B cell (primary cell): ENCODE data around the gene KAT2A. TPM values are rescaled to one million over a fixed set of nuclear protein-coding genes. Genes with fewer than 3 reads are reported as not detected.
A peak's percentile ranks its signal among the peaks of the same experiment; 100 is the strongest.

Experiments used
- ATAC-seq: fragments of 200-7000 bp; cut with Tn5 transposase; one replicate; pipeline ENCODE4 v1.10.0; 2021; ENCODE audit warnings: low read depth, mild to moderate bottlenecking, moderate number of reproducible peaks, moderate library complexity
- CTCF ChIA-PET: fragments of 350-600 bp; sonication (Branson Sonifier 250); formaldehyde crosslinking; loops from one replicate; lab custom pipeline; 2021; ENCODE audit warnings: antibody characterized with exemption, inconsistent platforms; lab: Charles Lee
- POLR2A ChIA-PET: fragments of 350-600 bp; sonication (Branson Sonifier 250); formaldehyde crosslinking; loops from one replicate; lab custom pipeline; 2021; ENCODE audit warnings: antibody characterized with exemption; lab: Charles Lee
- DNase-seq: peaks from one replicate; pipeline ENCODE4 v3.0.0; 2013
- H2AFZ ChIP-seq: 2 replicates; pipeline ENCODE4 v1.6.1; 2012; ENCODE audit warnings: mild to moderate bottlenecking, low read depth, low read length; ENCODE audit not compliant: insufficient read depth, poor library complexity, severe bottlenecking
- H3K27ac ChIP-seq, 2 donors: 1 replicate in 1 of 2; 2 replicates in 1 of 2; pipeline ENCODE4 v1.5.1; 2012 to 2013; ENCODE audit warnings: low read length in 2 of 2, mild to moderate bottlenecking in 2 of 2, moderate library complexity in 1 of 2
- H3K27me3 ChIP-seq, 4 experiments: fragments of 200-600 bp in 1 of 4; sonication (generic) in 1 of 4; replicated peaks in 1 of 4; 1 replicate in 2 of 4; 2 replicates in 2 of 4; pipeline versions ENCODE4 v1.6.1 to v1.7.0; 2013 to 2016; ENCODE audit warnings: low read length in 3 of 4, mild to moderate bottlenecking in 2 of 4, mixed read lengths in 1 of 4, moderate library complexity in 1 of 4; ENCODE audit not compliant: insufficient read depth in 4 of 4, control insufficient read depth in 3 of 4; ENCODE audit errors: control extremely low read depth in 1 of 4
- H3K36me3 ChIP-seq, 2 experiments: replicated peaks in 1 of 2; 1 replicate in 1 of 2; 2 replicates in 1 of 2; pipeline versions ENCODE4 v1.6.1 to v1.7.1; 2013; ENCODE audit warnings: low read length in 1 of 2; ENCODE audit not compliant: insufficient read depth in 2 of 2, control insufficient read depth in 1 of 2; ENCODE audit errors: control extremely low read depth in 1 of 2, extremely low read depth in 1 of 2
- H3K4me1 ChIP-seq, 2 donors: fragments of 200-600 bp in 1 of 2; sonication (generic) in 1 of 2; 1 replicate in 1 of 2; 2 replicates in 1 of 2; pipeline versions ENCODE4 v1.5.1 to v1.6.1; 2013 to 2017; ENCODE audit warnings: low read length in 2 of 2; ENCODE audit not compliant: control insufficient read depth in 2 of 2, insufficient read depth in 2 of 2
- H3K4me2 ChIP-seq: replicated peaks from 2 replicates; pipeline ENCODE3; 2012; ENCODE audit warnings: mild to moderate bottlenecking, low read depth, low read length; ENCODE audit not compliant: poor library complexity, severe bottlenecking
- H3K4me3 ChIP-seq, 5 experiments: fragments of 200-600 bp in 1 of 5; sonication (generic) in 1 of 5; 1 replicate in 3 of 5; 2 replicates in 2 of 5; pipeline versions ENCODE4 v1.5.1 to v1.7.0; 2011 to 2016; ENCODE audit warnings: low read length in 4 of 5, mild to moderate bottlenecking in 4 of 5, low read depth in 2 of 5, control low read depth in 1 of 5, moderate library complexity in 1 of 5; ENCODE audit not compliant: insufficient read depth in 1 of 5; ENCODE audit errors: control extremely low read depth in 1 of 5, extremely low read depth in 1 of 5
- H3K79me2 ChIP-seq: fragments of 200-600 bp; sonication (generic); one replicate; pipeline ENCODE4 v1.6.0; 2016; ENCODE audit warnings: low read length; ENCODE audit not compliant: control insufficient read depth, insufficient read depth
- H3K9ac ChIP-seq: fragments of 200-600 bp; sonication (generic); 2 replicates; pipeline ENCODE4 v1.6.1; 2017; ENCODE audit warnings: mild to moderate bottlenecking, low read length, moderate library complexity
- H3K9me3 ChIP-seq, 3 donors: one replicate each; pipeline versions ENCODE4 v1.6.1 to v1.7.1; 2013; ENCODE audit warnings: low read length in 2 of 3; ENCODE audit not compliant: control insufficient read depth in 2 of 3, insufficient read depth in 1 of 3; ENCODE audit errors: control extremely low read depth in 1 of 3
- H4K20me1 ChIP-seq: 2 replicates; pipeline ENCODE4 v1.6.0; 2012; ENCODE audit warnings: mild to moderate bottlenecking, low read length; ENCODE audit not compliant: insufficient read depth, control insufficient read depth, poor library complexity, severe bottlenecking
- H3K27ac Mint-ChIP-seq: one replicate; pipeline ENCODE4 v1.8.0; 2021; ENCODE audit warnings: mixed read lengths
- H3K27me3 Mint-ChIP-seq: one replicate; pipeline ENCODE4 v1.8.0; 2021; ENCODE audit warnings: mixed read lengths
- H3K4me1 Mint-ChIP-seq: one replicate; pipeline ENCODE4 v1.8.0; 2021; ENCODE audit warnings: mixed read lengths
- H3K4me3 Mint-ChIP-seq: one replicate; pipeline ENCODE4 v1.8.0; 2021; ENCODE audit warnings: mixed read lengths
- H3K9me3 Mint-ChIP-seq: one replicate; pipeline ENCODE4 v1.8.0; 2022; ENCODE audit warnings: mixed read lengths; ENCODE audit not compliant: insufficient read depth
- CTCF ChIP-seq: fragments of 200-600 bp; IDR thresholded peaks from one replicate; pipeline ENCODE4 v1.8.0; 2022; ENCODE audit warnings: antibody characterized with exemption, mild to moderate bottlenecking
- EZH2 ChIP-seq: IDR thresholded peaks from 2 replicates; pipeline ENCODE4 v1.6.1; 2012; ENCODE audit warnings: borderline replicate concordance, low read depth, mild to moderate bottlenecking, moderate library complexity, low read length; ENCODE audit not compliant: insufficient read depth, poor library complexity, severe bottlenecking
- WGBS: methylation state at CpG from one replicate; pipeline ENCODE4 v1.1.5; 2013; ENCODE audit warnings: missing lambda C conversion rate; ENCODE audit not compliant: insufficient coverage; 5-methylcytosine and 5-hydroxymethylcytosine counted together
- intact Hi-C: fragments of 100-400 bp; cut with micrococcal nuclease; formaldehyde crosslinking; loops from one replicate; pipeline ENCODE4 v1.10.0; 2022
- polyA plus RNA-seq: library from polyadenylated mRNA; depleted of rRNA; stranded (reverse); fragments of >200 nt; gene quantifications from 2 replicates; pipeline ENCODE4 v1.2.3, GENCODE V29; 2012
- total RNA-seq, 2 donors: library from RNA; stranded (reverse); fragments of 120-200 nt in 1 of 2; gene quantifications; 1 replicate in 1 of 2; 2 replicates in 1 of 2; pipeline versions ENCODE4 v1.2.3 to v1.2.4, GENCODE V29; 2013 to 2022

The KAT2A gene
- total and polyA plus RNA-seq, 2 donors (not counting 1 experiment from before 2014, with no cell fraction given), result 66.3 to 155 TPM

- peak overlapping the region; percentile 79 for H3K27ac Mint-ChIP-seq
- no peaks in the 10 kb centered on the region for H4K20me1 ChIP-seq
- H3K36me3 ChIP-seq, result peaks cover 0 to 28% of the 10 kb centered on the region in 2 experiments
- intact Hi-C loops, result loop anchor here (10.0 kb wide), 1 partner anchor 274 kb away; the partner anchor contains the start of gene STAT3
- no peaks in the 10 kb centered on the region for H3K27me3 ChIP-seq
- ChIA-PET POLR2A (interaction anchor here (0.7 kb wide), 1 partner anchor 500 kb away, joined by 3 read pairs; no protein-coding TSS in a partner anchor), CTCF (interaction anchor here (0.6 to 6.9 kb wide), 10 partner anchors 14 to 349 kb away, joined by 3 to 115 read pairs (median 4); partner anchors contain the start of genes CNP, KCNH4 and NKIRAS2)
- ATAC-seq (no peak), DNase-seq (peak; percentile 4)
- TF ChIP-seq EZH2 (no peak), CTCF (no peak)
- H3K79me2 ChIP-seq, result peaks cover 14% of the 10 kb centered on the region
- H2AFZ ChIP-seq, result no peak overlapping the region
- H3K9me3 Mint-ChIP-seq, result no peaks in the 10 kb centered on the region
- H3K4me3 Mint-ChIP-seq, result peak overlapping the region; percentile 61
- no peaks in the 10 kb centered on the region for H3K27me3 Mint-ChIP-seq
- H3K9ac ChIP-seq, result no peak overlapping the region
- WGBS, result 91% methylated on average over 14 of the region's 18 CpGs
- peaks cover 34 to 48% of the 10 kb centered on the region in 2 donors for H3K4me1 ChIP-seq
- H3K4me1 Mint-ChIP-seq, result peaks cover 51% of the 10 kb centered on the region
- peaks cover 0 to 4% (median 0%) of the 10 kb centered on the region in 3 donors for H3K9me3 ChIP-seq
- H3K27ac ChIP-seq, result peak overlapping the region in 1 of 2 donors; percentile 6
- peak overlapping the region; percentile 92 for H3K4me2 ChIP-seq
- no peak overlapping the region for H3K4me3 ChIP-seq
Observed at GRCh38 chr17:42110301-42111264, 10.6 kb downstream of the KAT2A start.

GRCh38 chr17:42109086-42109485 is 12.1 kb downstream of the KAT2A start:
- no peaks in the 10 kb centered on the region for H3K9me3 Mint-ChIP-seq
- H3K4me3 Mint-ChIP-seq, result no peak overlapping the region

More at GRCh38 chr17:42109086-42109485, 12.1 kb downstream of the KAT2A start:
- ChIA-PET POLR2A (no interaction called here), CTCF (interaction anchor here (0.7 to 2.4 kb wide), 6 partner anchors 7 to 143 kb away, joined by 3 to 8 read pairs (median 4); partner anchors contain the start of gene NKIRAS2)
- Mint-ChIP-seq H3K4me1 (peaks cover 40% of the 10 kb centered on the region), H3K27me3 (no peaks in the 10 kb centered on the region), H3K27ac (no peak overlapping the region)
- H3K36me3 ChIP-seq, result peaks cover 0 to 35% of the 10 kb centered on the region in 2 experiments
- DNase-seq (no peak), ATAC-seq (no peak)
- no peak overlapping the region for H2AFZ ChIP-seq
- intact Hi-C loops, result no loop called here
- H3K4me3 ChIP-seq, result no peak overlapping the region
- H3K9me3 ChIP-seq, result peaks cover 0 to 4% (median 0%) of the 10 kb centered on the region in 3 donors
- no peak overlapping the region for H3K27ac ChIP-seq
- TF ChIP-seq CTCF (no peak), EZH2 (no peak)
- H3K4me1 ChIP-seq, result peaks cover 28 to 37% of the 10 kb centered on the region in 2 donors
- no peak overlapping the region for H3K4me2 ChIP-seq
- no peaks in the 10 kb centered on the region for H3K27me3 ChIP-seq
- no peaks in the 10 kb centered on the region for H4K20me1 ChIP-seq
- no peak overlapping the region for H3K9ac ChIP-seq
- H3K79me2 ChIP-seq, result peaks cover 10% of the 10 kb centered on the region
- 95% methylated on average over 9 of the region's 9 CpGs for WGBS
